NB4 (cell line): Measurements from ENCODE around the gene SKAP1.

Experiments
- DNase-seq: peaks from one replicate; pipeline ENCODE4 v3.0.0; 2010; ENCODE audit warnings: low read depth
- H3K4me3 ChIP-seq: one replicate; pipeline ENCODE4 v1.5.1; 2011; ENCODE audit warnings: mild to moderate bottlenecking, low read depth, low read length, moderate library complexity
- MYC ChIP-seq: IDR thresholded peaks from 2 replicates; pipeline ENCODE4 v1.6.1; 2011; ENCODE audit warnings: low read depth, low read length
- POLR2A ChIP-seq: IDR thresholded peaks from 2 replicates; pipeline ENCODE4 v1.6.1; 2011; ENCODE audit warnings: mild to moderate bottlenecking; ENCODE audit not compliant: insufficient read length; ENCODE audit errors: extremely low read depth
- TF ChIP-seq, protein P1 (sequence below): IDR thresholded peaks from one replicate; pipeline ENCODE4 v1.5.1; 2012; ENCODE audit warnings: low read depth, low read length
- TF ChIP-seq, protein P2 (sequence below): IDR thresholded peaks from 2 replicates; pipeline ENCODE4 v1.6.1; 2011; ENCODE audit warnings: low read depth, low read length

The SKAP1 gene

DNA sequence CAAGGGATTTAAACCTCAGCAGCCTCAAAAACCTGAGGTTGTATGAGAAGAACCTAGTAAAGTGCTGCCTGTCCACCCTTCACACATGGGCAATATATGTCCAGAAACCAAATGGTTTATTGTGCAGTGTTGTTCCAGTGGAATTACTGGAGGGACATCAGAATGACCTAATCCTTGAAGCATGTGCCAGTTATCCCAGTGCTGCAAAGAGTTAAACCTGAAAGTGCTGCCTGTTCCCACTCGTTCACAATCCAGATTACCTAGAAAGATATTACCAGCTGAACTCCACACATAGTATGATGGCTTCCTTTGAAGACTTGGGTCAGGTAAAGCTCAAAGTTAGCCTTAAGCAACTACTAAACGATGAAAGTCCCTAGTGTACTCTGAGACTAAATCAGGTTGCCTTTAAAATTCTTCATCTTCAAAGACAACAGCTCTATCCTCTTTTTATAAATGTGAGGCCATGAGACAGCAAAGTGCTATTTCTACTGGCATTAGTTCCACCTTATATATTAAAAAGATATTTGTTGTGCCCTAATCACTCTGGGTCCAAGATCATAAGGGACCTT lies 189.4 kb downstream of the SKAP1 start:
- no peak for DNase-seq
- no peak overlapping the region for H3K4me3 ChIP-seq
- TF ChIP-seq POLR2A (no peak), MYC (no peak)
- TF ChIP-seq, protein P1, sequence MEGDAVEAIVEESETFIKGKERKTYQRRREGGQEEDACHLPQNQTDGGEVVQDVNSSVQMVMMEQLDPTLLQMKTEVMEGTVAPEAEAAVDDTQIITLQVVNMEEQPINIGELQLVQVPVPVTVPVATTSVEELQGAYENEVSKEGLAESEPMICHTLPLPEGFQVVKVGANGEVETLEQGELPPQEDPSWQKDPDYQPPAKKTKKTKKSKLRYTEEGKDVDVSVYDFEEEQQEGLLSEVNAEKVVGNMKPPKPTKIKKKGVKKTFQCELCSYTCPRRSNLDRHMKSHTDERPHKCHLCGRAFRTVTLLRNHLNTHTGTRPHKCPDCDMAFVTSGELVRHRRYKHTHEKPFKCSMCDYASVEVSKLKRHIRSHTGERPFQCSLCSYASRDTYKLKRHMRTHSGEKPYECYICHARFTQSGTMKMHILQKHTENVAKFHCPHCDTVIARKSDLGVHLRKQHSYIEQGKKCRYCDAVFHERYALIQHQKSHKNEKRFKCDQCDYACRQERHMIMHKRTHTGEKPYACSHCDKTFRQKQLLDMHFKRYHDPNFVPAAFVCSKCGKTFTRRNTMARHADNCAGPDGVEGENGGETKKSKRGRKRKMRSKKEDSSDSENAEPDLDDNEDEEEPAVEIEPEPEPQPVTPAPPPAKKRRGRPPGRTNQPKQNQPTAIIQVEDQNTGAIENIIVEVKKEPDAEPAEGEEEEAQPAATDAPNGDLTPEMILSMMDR: no peak
- TF ChIP-seq, protein P2, sequence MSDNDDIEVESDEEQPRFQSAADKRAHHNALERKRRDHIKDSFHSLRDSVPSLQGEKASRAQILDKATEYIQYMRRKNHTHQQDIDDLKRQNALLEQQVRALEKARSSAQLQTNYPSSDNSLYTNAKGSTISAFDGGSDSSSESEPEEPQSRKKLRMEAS: no peak

DNA sequence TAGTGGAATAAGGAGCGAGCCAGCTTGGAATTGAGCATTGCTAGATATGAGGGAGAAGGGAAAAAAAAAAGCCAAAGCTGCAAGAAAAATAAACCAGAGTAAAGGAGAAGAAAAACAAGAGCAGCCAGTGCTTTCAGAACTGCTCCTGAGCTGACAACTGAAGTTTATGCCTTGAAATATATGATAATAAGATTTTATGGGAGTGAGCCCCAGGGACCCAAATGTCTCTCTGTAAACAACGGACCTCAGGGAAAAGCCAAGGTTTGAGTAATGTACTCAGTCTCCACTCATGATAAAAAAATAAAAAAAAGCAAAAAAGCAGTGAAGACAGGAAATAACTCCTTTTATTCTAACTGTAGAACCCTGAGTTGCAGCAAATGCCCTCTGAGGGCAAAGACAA lies 189.9 kb downstream of the SKAP1 start:
- DNase-seq: no peak
- no peak overlapping the region for H3K4me3 ChIP-seq
- TF ChIP-seq MYC (no peak), POLR2A (no peak)
- TF ChIP-seq, protein P1: no peak
- TF ChIP-seq, protein P2: no peak

DNA sequence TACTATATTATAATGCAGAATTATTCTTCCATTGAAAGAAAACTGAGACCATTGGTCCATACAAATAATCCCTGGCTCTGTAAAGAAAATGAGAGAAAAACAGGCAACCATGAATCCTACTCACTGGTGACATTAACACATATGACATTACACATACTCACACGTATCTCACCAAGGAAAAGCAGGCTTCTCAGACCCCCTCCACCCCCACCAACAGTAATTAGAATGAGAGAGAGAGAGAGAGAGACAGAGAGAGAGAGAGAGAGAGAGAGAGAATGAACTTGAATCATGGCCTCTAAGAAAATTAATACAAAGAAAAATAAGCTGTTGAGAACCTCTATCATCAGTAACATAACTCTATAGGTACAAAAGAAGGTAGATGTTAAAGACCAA lies 190.4 kb downstream of the SKAP1 start:
- no peak for DNase-seq
- TF ChIP-seq POLR2A: no peak
- TF ChIP-seq, protein P1: no peak
- TF ChIP-seq, protein P2: no peak
- no peak for TF ChIP-seq MYC
- H3K4me3 ChIP-seq: no peak overlapping the region

DNA sequence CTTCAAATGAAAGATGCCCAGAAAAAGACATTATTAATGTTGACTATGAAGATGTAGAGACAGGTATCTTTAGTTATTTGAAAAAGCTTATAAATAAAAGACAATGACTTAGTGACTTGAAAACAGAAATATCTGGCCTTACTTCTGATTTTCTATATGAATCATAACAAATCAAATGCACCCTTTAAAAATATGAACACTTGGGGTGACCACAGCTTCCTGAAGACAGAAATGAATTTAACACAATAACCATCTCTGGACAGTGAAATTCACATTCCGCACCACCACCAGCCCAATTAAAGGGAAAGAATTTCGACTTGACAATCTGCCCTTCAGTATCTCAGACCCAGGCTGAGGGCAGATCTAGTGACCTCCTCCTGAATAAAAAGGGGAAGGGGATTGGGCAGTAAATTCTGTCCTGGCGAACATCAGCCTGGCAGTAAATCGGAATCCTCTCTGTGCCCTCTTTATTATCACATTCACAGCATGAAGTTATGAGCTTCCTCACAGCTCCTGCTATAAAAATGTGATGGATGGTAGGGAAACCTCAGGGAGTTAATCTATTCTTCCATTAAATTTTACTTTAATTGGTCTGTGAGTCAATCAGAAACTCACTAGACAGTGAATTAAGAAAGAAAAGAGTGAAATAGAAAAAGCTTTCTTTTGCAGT lies 190.9 kb downstream of the SKAP1 start:
- H3K4me3 ChIP-seq: no peak overlapping the region
- no peak for TF ChIP-seq MYC
- TF ChIP-seq, protein P2: no peak
- TF ChIP-seq POLR2A: no peak
- TF ChIP-seq, protein P1: no peak
- DNase-seq: no peak

DNA sequence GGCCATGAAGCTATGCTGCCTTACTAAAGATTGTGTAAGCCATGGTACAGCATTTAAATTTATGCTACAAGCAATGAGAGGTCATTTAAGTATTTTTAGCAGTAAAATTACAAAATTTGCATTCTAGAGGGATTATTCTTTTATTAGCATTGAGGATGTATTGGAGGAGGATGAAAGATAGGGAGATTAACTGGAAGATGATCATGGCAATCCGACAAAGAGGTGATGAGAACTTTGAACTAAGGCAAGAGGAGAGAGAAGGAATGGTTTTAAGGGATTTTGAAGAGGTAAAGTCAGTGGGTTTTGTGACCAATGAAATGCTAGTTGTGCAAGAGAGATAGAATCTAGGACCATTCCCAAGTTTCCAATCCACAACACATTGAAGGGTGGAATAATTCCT lies 192.6 kb downstream of the SKAP1 start:
- no peak for DNase-seq
- TF ChIP-seq, protein P1: no peak
- TF ChIP-seq POLR2A: no peak
- no peak overlapping the region for H3K4me3 ChIP-seq
